ENCODE data around the gene AK8.
A peak's percentile ranks its signal among the peaks of the same experiment; 100 is the strongest.

The AK8 gene

GRCh38 chr9:132702254-132702653 is 175.8 kb downstream of the AK8 start:
- no peak for TF ChIP-seq ZFP30 (CRISPR knock-in tag; IDR thresholded peaks at IDR 0.05)
- no peak for TF ChIP-seq ISL1 (CRISPR knock-in tag; IDR thresholded peaks at IDR 0.05)
- no peak for TF ChIP-seq TCF4 (CRISPR knock-in tag; IDR thresholded peaks at IDR 0.05; ENCODE audit: borderline replicate concordance)
- no peak for TF ChIP-seq PATZ1 (CRISPR knock-in tag; IDR thresholded peaks at IDR 0.05; ENCODE audit: borderline replicate concordance)
- TF ChIP-seq ZNF8 (CRISPR knock-in tag; IDR thresholded peaks at IDR 0.05) = no peak
- no peak for TF ChIP-seq RARB (CRISPR knock-in tag; IDR thresholded peaks at IDR 0.05)
- no peak for TF ChIP-seq POU6F1 (CRISPR knock-in tag; IDR thresholded peaks at IDR 0.05; ENCODE audit: borderline replicate concordance, low read depth)
- TF ChIP-seq ZNF70 (CRISPR knock-in tag; IDR thresholded peaks at IDR 0.05) = no peak
- no peak for ATAC-seq

DNA sequence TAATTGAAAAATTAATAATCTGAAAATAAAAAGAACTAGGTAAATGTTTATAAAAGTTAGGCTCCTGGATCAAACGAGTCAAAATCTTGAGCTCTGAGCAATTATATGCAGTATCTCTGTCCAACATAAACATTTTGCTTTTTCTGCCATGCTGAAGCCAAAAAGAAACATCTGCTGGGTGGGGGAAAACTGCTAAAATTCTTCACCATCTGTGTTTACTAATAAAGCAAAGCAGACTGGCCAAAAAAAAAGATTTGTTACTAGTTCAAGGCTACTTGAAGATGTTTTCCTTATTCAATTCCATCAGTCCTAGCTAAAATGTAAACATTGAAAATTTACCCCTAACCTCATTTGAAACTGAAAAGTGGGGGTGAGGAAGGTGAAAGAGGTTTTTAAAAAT is 178.1 kb downstream of the AK8 start:
- TF ChIP-seq BACH2 (CRISPR knock-in tag; IDR thresholded peaks at IDR 0.05; ENCODE audit: borderline replicate concordance) (no peak), ZFP30 (CRISPR knock-in tag; IDR thresholded peaks at IDR 0.05) (no peak), ESRRG (CRISPR knock-in tag; IDR thresholded peaks at IDR 0.05) (no peak), GLIS3 (CRISPR knock-in tag; IDR thresholded peaks at IDR 0.05) (no peak), ZFP3 (CRISPR knock-in tag; IDR thresholded peaks at IDR 0.05) (no peak), TCF4 (CRISPR knock-in tag; IDR thresholded peaks at IDR 0.05; ENCODE audit: borderline replicate concordance) (no peak), SNAI2 (CRISPR knock-in tag; IDR thresholded peaks at IDR 0.05) (no peak), ZC3H10 (CRISPR knock-in tag; IDR thresholded peaks at IDR 0.05) (no peak), RARB (CRISPR knock-in tag; IDR thresholded peaks at IDR 0.05) (no peak), ARNTL (CRISPR knock-in tag; IDR thresholded peaks at IDR 0.05; ENCODE audit: borderline replicate concordance, low read depth) (no peak), CSDC2 (CRISPR knock-in tag; IDR thresholded peaks at IDR 0.05) (no peak), ZNF8 (CRISPR knock-in tag; IDR thresholded peaks at IDR 0.05) (no peak), OSR1 (CRISPR knock-in tag; IDR thresholded peaks at IDR 0.05) (no peak), CSRNP3 (CRISPR knock-in tag; IDR thresholded peaks at IDR 0.05) (no peak), TOX (CRISPR knock-in tag; IDR thresholded peaks at IDR 0.05; ENCODE audit: borderline replicate concordance) (no peak)
- TF ChIP-seq, protein P1, sequence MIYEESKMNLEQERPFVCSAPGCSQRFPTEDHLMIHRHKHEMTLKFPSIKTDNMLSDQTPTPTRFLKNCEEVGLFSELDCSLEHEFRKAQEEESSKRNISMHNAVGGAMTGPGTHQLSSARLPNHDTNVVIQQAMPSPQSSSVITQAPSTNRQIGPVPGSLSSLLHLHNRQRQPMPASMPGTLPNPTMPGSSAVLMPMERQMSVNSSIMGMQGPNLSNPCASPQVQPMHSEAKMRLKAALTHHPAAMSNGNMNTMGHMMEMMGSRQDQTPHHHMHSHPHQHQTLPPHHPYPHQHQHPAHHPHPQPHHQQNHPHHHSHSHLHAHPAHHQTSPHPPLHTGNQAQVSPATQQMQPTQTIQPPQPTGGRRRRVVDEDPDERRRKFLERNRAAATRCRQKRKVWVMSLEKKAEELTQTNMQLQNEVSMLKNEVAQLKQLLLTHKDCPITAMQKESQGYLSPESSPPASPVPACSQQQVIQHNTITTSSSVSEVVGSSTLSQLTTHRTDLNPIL (CRISPR knock-in tag; IDR thresholded peaks at IDR 0.05; ENCODE audit: low read depth) = no peak
- no peak for ATAC-seq

GRCh38 chr9:132698989-132699388 is 179.1 kb downstream of the AK8 start:
- no peak for ATAC-seq
- TF ChIP-seq SNAI2 (CRISPR knock-in tag; IDR thresholded peaks at IDR 0.05) (no peak), ISL1 (CRISPR knock-in tag; IDR thresholded peaks at IDR 0.05) (0 out of 2 replicates have a peak, but pooled peaks have one; percentile 7)

- no peak for ATAC-seq
- no peak for TF ChIP-seq ZNF565 (CRISPR knock-in tag; conservative IDR thresholded peaks at IDR 0.05; ENCODE audit: low read depth)
- no peak for TF ChIP-seq ESRRG (CRISPR knock-in tag; IDR thresholded peaks at IDR 0.05)
- TF ChIP-seq PPARA (CRISPR knock-in tag; IDR thresholded peaks at IDR 0.05; ENCODE audit: borderline replicate concordance) = no peak
- no peak for TF ChIP-seq SNAI2 (CRISPR knock-in tag; IDR thresholded peaks at IDR 0.05)
- no peak for TF ChIP-seq BACH2 (CRISPR knock-in tag; IDR thresholded peaks at IDR 0.05; ENCODE audit: borderline replicate concordance)
- TF ChIP-seq ZFP30 (CRISPR knock-in tag; IDR thresholded peaks at IDR 0.05) = no peak
- no peak for TF ChIP-seq GLIS3 (CRISPR knock-in tag; IDR thresholded peaks at IDR 0.05)
- no peak for TF ChIP-seq TCF4 (CRISPR knock-in tag; IDR thresholded peaks at IDR 0.05; ENCODE audit: borderline replicate concordance)
- TF ChIP-seq ISL1 (CRISPR knock-in tag; IDR thresholded peaks at IDR 0.05) = no peak
These were observed 180.9 kb downstream of the AK8 start for GRCh38 chr9:132697230-132697629.

All from SK-N-SH treated with all-trans-retinoic acid at 6 μM for 48 hours (cell line).